Glutamatergic neuron (in vitro differentiated cells): Measurements from ENCODE around the gene KCP. TPM values are rescaled to one million over a fixed set of nuclear protein-coding genes. Genes with fewer than 3 reads are reported as not detected.

Experiments used
- DNase-seq: peaks from one replicate; pipeline ENCODE4 v3.0.0; 2022
- H3K27ac Mint-ChIP-seq: one replicate; pipeline ENCODE4 v1.8.0; 2020; ENCODE audit warnings: mild to moderate bottlenecking, mixed read lengths, inconsistent platforms; ENCODE audit not compliant: unreplicated experiment
- H3K27me3 Mint-ChIP-seq: one replicate; pipeline ENCODE4 v1.8.0; 2020; ENCODE audit warnings: mild to moderate bottlenecking, moderate library complexity, mixed read lengths, inconsistent platforms; ENCODE audit not compliant: unreplicated experiment
- H3K36me3 Mint-ChIP-seq: one replicate; pipeline ENCODE4 v1.8.0; 2020; ENCODE audit warnings: mild to moderate bottlenecking, mixed read lengths, inconsistent platforms; ENCODE audit not compliant: unreplicated experiment
- H3K4me1 Mint-ChIP-seq: one replicate; pipeline ENCODE4 v1.8.0; 2020; ENCODE audit warnings: mild to moderate bottlenecking, low read depth, mixed read lengths, inconsistent platforms; ENCODE audit not compliant: unreplicated experiment
- H3K4me3 Mint-ChIP-seq: one replicate; pipeline ENCODE4 v1.8.0; 2020; ENCODE audit warnings: mild to moderate bottlenecking, mixed read lengths, inconsistent platforms; ENCODE audit not compliant: unreplicated experiment
- H3K9me3 Mint-ChIP-seq: one replicate; pipeline ENCODE4 v1.8.0; 2020; ENCODE audit warnings: mild to moderate bottlenecking, moderate library complexity, mixed read lengths, inconsistent platforms; ENCODE audit not compliant: unreplicated experiment
- CTCF ChIP-seq: fragments of 200-600 bp; sonication (generic); IDR thresholded peaks from one replicate; pipeline ENCODE4 v1.5.0; 2021; ENCODE audit not compliant: partially characterized antibody, unreplicated experiment
- total RNA-seq: library from RNA; stranded (reverse); fragmentation: NEBNext Ultra II Directional; extraction: Animal tissue kit (Norgen Biotek cat#: 25700); gene quantifications from one replicate; pipeline ENCODE4 v1.2.1, GENCODE V29; 2021; ENCODE audit not compliant: unreplicated experiment

The KCP gene
- total RNA-seq, 1 donor from 2014 or later = 2.2 TPM

GRCh38 chr7:128902761-128903585, 7.5 kb downstream of the KCP start:
- H3K27me3 Mint-ChIP-seq = peaks cover 5% of the 10 kb centered on the region
- H3K9me3 Mint-ChIP-seq = peaks cover 7% of the 10 kb centered on the region
- peaks cover 1% of the 10 kb centered on the region for H3K4me1 Mint-ChIP-seq
- no peak overlapping the region for H3K4me3 Mint-ChIP-seq
- no peak for DNase-seq
- no peak overlapping the region for H3K27ac Mint-ChIP-seq
- H3K36me3 Mint-ChIP-seq = peaks cover 4% of the 10 kb centered on the region
- no peak for TF ChIP-seq CTCF

GRCh38 chr7:128900237-128900636, 10.3 kb downstream of the KCP start:
- DNase-seq = no peak
- H3K4me3 Mint-ChIP-seq = no peak overlapping the region
- peaks cover 11% of the 10 kb centered on the region for H3K36me3 Mint-ChIP-seq
- H3K9me3 Mint-ChIP-seq = peaks cover 6% of the 10 kb centered on the region
- no peak overlapping the region for H3K27ac Mint-ChIP-seq
- peaks cover under 1% of the 10 kb centered on the region for H3K4me1 Mint-ChIP-seq
- peaks cover 7% of the 10 kb centered on the region for H3K27me3 Mint-ChIP-seq
- no peak for TF ChIP-seq CTCF

- Mint-ChIP-seq H3K27ac (no peak overlapping the region), H3K4me1 (no peaks in the 10 kb centered on the region), H3K36me3 (peaks cover 11% of the 10 kb centered on the region), H3K9me3 (peaks cover 6% of the 10 kb centered on the region), H3K4me3 (no peak overlapping the region), H3K27me3 (peaks cover 7% of the 10 kb centered on the region)
- no peak for TF ChIP-seq CTCF
- no peak for DNase-seq
Measured at GRCh38 chr7:128899392-128899791, 11.1 kb downstream of the KCP start.

- Mint-ChIP-seq H3K27me3 (peaks cover 2% of the 10 kb centered on the region), H3K36me3 (peaks cover 11% of the 10 kb centered on the region), H3K4me3 (no peak overlapping the region), H3K9me3 (peaks cover 5% of the 10 kb centered on the region), H3K27ac (no peak overlapping the region), H3K4me1 (no peaks in the 10 kb centered on the region)
- no peak for TF ChIP-seq CTCF
- no peak for DNase-seq
Measured at GRCh38 chr7:128895320-128895719, 15.2 kb downstream of the KCP start.

- H3K27ac Mint-ChIP-seq = no peak overlapping the region
- H3K4me3 Mint-ChIP-seq = no peak overlapping the region
- peaks cover 6% of the 10 kb centered on the region for H3K9me3 Mint-ChIP-seq
- H3K27me3 Mint-ChIP-seq = peaks cover 2% of the 10 kb centered on the region
- no peaks in the 10 kb centered on the region for H3K4me1 Mint-ChIP-seq
- no peak for TF ChIP-seq CTCF
- DNase-seq = no peak
- H3K36me3 Mint-ChIP-seq = peaks cover 11% of the 10 kb centered on the region
Measured at GRCh38 chr7:128894101-128894440, 16.4 kb downstream of the KCP start.
